Mucosa of descending colon (tissue), 3 donors: ENCODE results near the gene FGGY. TPM values are rescaled to one million over a fixed set of nuclear protein-coding genes. Genes with fewer than 3 reads are reported as not detected.

Experiments used
- ATAC-seq: fragments of 200-7000 bp; cut with Tn5 transposase; one replicate; pipeline ENCODE4 v1.9.1; 2020; ENCODE audit warnings: mild to moderate bottlenecking, moderate library complexity
- DNase-seq, 3 donors: peaks; one replicate each; pipeline ENCODE4 v3.0.0-alpha.2; 2020
- H3K36me3 ChIP-seq: fragments of 200-600 bp; one replicate; pipeline ENCODE4 v1.8.0; 2021; ENCODE audit warnings: low read depth, mild to moderate bottlenecking
- H3K4me1 ChIP-seq: fragments of 200-600 bp; one replicate; pipeline ENCODE4 v1.8.0; 2021; ENCODE audit warnings: low read depth, mild to moderate bottlenecking
- H3K4me3 ChIP-seq: fragments of 200-600 bp; one replicate; pipeline ENCODE4 v1.8.0; 2021; ENCODE audit warnings: mild to moderate bottlenecking
- H3K9me3 ChIP-seq: fragments of 200-600 bp; one replicate; pipeline ENCODE4 v1.8.0; 2021; ENCODE audit warnings: mild to moderate bottlenecking
- intact Hi-C, 2 donors: fragments of 100-400 bp; cut with DNase I in 1 of 2; cut with micrococcal nuclease in 1 of 2; formaldehyde crosslinking; loops; one replicate each; pipeline versions ENCODE4 v1.11.0 to v1.11.1; 2022; cut with DNase I, micrococcal nuclease
- total RNA-seq, 3 donors: library from RNA; stranded (reverse); fragmentation: NEBNext Ultra II Directional in 2 of 3; extraction: Animal tissue kit (Norgen Biotek cat#: 25700) in 2 of 3; gene quantifications; one replicate each; pipeline versions ENCODE4 v1.2.1 to v1.2.4, GENCODE V29; 2021 to 2023
- TF ChIP-seq, protein P1 (sequence below): fragments of 200-600 bp; IDR thresholded peaks from one replicate; pipeline ENCODE4 v1.8.0; 2022; ENCODE audit warnings: antibody characterized with exemption, mild to moderate bottlenecking
- donor health status: DM: no; HTN: no; CAD: no; lungs with moderate emphysema.
- donor health status: DM: no; HTN: no; CAD: no.
- donor health status: DM: no; HTN: yes; CAD: no.

The FGGY gene
- total RNA-seq, 3 donors from 2014 or later = 25.2 to 38.3 (median 36.6) TPM

DNA sequence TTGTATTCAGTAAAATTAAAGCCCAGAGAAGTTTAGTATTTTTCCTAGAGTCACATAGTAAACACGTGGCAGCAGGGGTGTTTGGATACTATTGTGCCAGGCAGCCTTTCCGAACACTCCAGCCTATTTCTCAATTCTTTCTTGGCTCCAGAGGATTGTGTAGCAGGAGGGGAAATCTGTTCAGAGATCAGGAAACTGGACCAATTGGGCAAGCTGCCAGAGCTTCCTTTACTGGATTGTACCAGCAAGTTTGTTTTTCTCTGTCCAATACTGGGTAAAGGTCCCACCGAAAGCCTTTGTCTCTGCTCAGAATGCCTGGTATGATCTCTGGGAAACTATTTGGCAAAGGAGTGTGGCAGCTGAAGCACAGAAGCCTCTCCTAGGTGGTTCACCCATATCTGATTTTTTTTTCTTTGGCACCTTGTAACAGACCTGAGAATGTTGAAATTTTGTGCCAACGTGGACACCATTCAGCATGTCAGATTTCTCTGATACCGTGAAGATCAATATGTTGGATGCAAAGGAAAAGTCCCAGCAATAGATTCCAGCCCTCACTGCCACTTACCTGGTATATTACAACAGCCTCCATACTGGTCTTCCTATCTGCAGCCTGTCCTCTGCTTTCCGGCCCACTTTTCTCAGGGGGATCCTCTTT lies 126.2 kb downstream of the FGGY start:
- Histone ChIP-seq H3K9me3 (no peaks in the 10 kb centered on the region), H3K4me3 (no peak overlapping the region), H3K4me1 (peaks cover 3% of the 10 kb centered on the region), H3K36me3 (no peaks in the 10 kb centered on the region)
- TF ChIP-seq, protein P1, sequence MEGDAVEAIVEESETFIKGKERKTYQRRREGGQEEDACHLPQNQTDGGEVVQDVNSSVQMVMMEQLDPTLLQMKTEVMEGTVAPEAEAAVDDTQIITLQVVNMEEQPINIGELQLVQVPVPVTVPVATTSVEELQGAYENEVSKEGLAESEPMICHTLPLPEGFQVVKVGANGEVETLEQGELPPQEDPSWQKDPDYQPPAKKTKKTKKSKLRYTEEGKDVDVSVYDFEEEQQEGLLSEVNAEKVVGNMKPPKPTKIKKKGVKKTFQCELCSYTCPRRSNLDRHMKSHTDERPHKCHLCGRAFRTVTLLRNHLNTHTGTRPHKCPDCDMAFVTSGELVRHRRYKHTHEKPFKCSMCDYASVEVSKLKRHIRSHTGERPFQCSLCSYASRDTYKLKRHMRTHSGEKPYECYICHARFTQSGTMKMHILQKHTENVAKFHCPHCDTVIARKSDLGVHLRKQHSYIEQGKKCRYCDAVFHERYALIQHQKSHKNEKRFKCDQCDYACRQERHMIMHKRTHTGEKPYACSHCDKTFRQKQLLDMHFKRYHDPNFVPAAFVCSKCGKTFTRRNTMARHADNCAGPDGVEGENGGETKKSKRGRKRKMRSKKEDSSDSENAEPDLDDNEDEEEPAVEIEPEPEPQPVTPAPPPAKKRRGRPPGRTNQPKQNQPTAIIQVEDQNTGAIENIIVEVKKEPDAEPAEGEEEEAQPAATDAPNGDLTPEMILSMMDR = no peak
- ATAC-seq (peak; percentile 63), DNase-seq (peak in 2 of 3 donors; percentile 36 to 86)
- intact Hi-C loops = no loop called here

DNA sequence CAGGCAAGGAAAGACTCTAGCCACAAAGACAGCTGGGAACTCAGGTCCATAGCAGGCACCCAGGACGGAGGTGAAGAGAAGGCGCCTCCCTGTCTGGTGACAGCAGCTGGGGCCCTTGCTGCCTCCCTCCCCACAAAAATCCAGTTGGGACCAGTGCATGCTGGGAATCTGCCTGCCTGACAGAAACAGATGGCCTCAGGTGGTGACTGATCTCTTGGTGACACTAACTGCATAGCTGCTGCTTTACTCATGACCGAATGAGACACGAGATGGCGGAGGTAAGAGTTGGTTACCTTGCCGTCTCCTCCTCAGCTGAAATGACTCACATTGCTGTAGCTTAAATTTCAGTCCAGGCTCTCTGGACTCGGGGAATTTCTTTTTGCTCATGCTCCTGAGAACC lies 130.3 kb downstream of the FGGY start:
- no peaks in the 10 kb centered on the region for H3K9me3 ChIP-seq
- ATAC-seq (no peak), DNase-seq (no peak)
- TF ChIP-seq, protein P1 = no peak
- no peaks in the 10 kb centered on the region for H3K36me3 ChIP-seq
- H3K4me3 ChIP-seq = no peak overlapping the region
- intact Hi-C loops = no loop called here
- H3K4me1 ChIP-seq = peaks cover 9% of the 10 kb centered on the region

DNA sequence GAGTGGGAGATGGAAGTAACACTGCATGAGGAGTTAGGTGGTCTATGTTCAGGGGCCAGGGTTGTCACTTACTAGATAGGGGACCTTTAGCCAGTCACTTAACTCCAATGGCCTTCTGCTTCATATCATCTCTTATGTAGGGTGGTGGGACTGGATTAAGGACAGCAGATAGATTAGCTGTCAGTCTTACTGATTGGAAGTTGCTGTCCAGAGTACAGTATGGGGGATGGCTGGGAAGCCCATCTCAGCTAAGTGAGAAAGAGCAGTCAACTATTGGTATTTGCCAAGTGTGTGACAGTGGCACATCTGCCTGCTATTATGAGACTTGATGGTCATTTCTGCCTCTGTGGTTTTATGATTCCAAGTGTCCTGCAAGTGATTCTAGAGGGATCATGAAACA lies 130.9 kb downstream of the FGGY start:
- H3K4me1 ChIP-seq = peaks cover 8% of the 10 kb centered on the region
- no peak for DNase-seq
- intact Hi-C loops = no loop called here

DNA sequence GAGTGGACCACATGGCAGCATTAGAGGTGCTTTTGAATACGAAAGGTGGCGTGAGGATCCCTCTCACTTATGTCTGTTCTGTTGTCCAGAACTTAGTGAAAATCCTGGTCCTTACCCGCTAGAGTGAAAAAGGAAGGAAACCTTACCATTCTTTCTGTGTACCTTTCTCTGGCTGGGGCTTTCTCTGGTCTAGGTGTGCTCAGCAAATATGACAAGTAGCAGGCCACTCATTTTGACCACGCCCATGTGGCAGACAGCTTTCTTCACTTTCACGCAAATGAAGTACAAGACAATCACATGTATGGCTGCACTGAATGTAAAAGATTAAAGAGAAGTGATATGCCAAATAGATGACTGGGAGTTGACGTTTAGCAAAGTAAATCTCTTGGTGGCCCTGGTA lies 131.9 kb downstream of the FGGY start:
- TF ChIP-seq, protein P1 = no peak
- H3K4me1 ChIP-seq = peaks cover 6% of the 10 kb centered on the region
- no peaks in the 10 kb centered on the region for H3K9me3 ChIP-seq
- no peaks in the 10 kb centered on the region for H3K36me3 ChIP-seq
- H3K4me3 ChIP-seq = no peak overlapping the region
- ATAC-seq (peak; percentile 64), DNase-seq (peak in 2 of 3 donors; percentile 32 to 48)
- intact Hi-C loops = no loop called here

More for the DNA sequence above, 130.9 kb downstream of the FGGY start:
- no peak for ATAC-seq
- no peaks in the 10 kb centered on the region for H3K36me3 ChIP-seq
- TF ChIP-seq, protein P1 = no peak
- H3K4me3 ChIP-seq = no peak overlapping the region
- H3K9me3 ChIP-seq = no peaks in the 10 kb centered on the region

DNA sequence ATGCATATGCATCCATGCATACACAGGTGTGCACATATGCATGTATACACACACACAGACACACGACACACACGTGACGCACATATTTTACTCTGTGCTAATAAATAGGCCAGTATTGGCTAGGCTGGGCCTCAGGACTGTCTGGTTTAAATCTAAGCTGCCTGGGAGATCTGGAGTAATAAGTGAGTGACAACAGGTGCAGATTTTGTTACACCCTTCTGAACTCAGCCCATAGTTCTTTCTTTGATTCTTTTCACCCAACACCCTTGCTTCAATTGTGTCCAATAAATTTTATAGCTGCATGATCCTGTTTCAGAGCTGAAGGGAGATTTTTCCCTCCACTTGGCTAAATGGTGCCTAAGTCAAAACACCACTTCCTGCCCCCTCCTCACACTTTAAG lies 132.8 kb downstream of the FGGY start:
- no peaks in the 10 kb centered on the region for H3K9me3 ChIP-seq
- ATAC-seq = peak; percentile 60
- peaks cover 8% of the 10 kb centered on the region for H3K4me1 ChIP-seq
- no peaks in the 10 kb centered on the region for H3K36me3 ChIP-seq
- H3K4me3 ChIP-seq = no peak overlapping the region
- no peak for DNase-seq
- intact Hi-C loops = no loop called here
- TF ChIP-seq, protein P1 = no peak
